ENCODE data around the gene DDX24.

Gene DDX24

DNA sequence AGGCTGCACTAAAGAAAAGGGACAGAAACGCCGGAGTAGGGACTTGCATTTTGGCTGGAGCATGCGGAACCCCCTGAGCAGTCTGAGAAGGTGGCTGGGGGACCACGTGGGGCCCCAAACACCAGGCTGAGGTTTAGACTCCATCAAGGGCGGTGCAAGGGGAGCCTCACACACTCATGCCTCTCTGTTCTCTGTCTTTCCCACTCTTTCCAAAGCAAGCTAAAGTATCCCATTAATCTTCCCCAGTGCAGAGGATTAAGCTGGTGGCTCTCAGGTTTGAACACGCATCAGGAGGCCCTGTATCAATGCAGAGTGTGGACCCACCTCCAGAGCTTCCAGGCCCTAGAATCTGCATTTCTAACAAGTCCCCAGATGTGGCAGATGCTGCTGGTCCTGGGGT lies 70.4 kb downstream of the DDX24 start:
- Histone ChIP-seq H3K36me3 (ENCODE audit: control insufficient read depth, low read length) (no peaks in the 10 kb centered on the region), H3K4me1 (ENCODE audit: control insufficient read depth, low read length) (peaks cover 10% of the 10 kb centered on the region), H3K79me2 (ENCODE audit: control insufficient read depth, low read length) (no peaks in the 10 kb centered on the region), H3K27me3 (ENCODE audit: control insufficient read depth, low read length) (peaks cover 20% of the 10 kb centered on the region), H4K20me1 (ENCODE audit: control insufficient read depth, insufficient read depth, low read depth, low read length) (no peaks in the 10 kb centered on the region), H3K9me2 (replicated peaks; ENCODE audit: control insufficient read depth, low read length) (no peaks in the 10 kb centered on the region), H3F3A (ENCODE audit: control insufficient read depth, insufficient read depth) (no peaks in the 10 kb centered on the region), H3K9me3 (ENCODE audit: control insufficient read depth, insufficient read depth, low read length) (no peaks in the 10 kb centered on the region), H3K27ac (ENCODE audit: low read depth, low read length) (no peak overlapping the region), H3K4me3 (ENCODE audit: low read length) (no peak overlapping the region), H3K4me2 (ENCODE audit: low read length) (no peak overlapping the region)
- TF ChIP-seq, protein P1, sequence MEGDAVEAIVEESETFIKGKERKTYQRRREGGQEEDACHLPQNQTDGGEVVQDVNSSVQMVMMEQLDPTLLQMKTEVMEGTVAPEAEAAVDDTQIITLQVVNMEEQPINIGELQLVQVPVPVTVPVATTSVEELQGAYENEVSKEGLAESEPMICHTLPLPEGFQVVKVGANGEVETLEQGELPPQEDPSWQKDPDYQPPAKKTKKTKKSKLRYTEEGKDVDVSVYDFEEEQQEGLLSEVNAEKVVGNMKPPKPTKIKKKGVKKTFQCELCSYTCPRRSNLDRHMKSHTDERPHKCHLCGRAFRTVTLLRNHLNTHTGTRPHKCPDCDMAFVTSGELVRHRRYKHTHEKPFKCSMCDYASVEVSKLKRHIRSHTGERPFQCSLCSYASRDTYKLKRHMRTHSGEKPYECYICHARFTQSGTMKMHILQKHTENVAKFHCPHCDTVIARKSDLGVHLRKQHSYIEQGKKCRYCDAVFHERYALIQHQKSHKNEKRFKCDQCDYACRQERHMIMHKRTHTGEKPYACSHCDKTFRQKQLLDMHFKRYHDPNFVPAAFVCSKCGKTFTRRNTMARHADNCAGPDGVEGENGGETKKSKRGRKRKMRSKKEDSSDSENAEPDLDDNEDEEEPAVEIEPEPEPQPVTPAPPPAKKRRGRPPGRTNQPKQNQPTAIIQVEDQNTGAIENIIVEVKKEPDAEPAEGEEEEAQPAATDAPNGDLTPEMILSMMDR (IDR thresholded peaks at IDR 0.05; ENCODE audit: low read depth, low read length, poor library complexity, severe bottlenecking) = no peak
- no peak for TF ChIP-seq EZH2phosphoT487 (IDR thresholded peaks at IDR 0.05; ENCODE audit: borderline replicate concordance, low read length)

DNA sequence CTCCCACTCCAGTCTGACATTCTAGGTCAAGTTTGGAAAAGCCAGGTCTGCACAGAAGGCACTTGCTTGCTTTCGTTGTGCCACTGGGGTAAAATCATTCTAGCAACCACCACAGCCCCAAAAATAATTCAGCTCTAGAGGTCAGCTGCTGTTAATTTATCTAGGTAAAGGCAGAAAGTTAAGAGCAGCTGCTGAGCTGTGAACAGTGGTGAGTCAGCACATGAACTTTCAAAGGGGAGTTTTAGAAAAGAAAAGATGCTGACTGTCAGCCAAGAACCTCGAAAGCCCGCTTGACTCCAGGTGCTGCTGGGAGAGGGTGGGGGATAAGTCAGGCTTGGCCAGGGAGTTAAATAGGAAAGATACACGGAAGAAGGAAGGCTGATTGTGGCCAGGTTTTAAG lies 71.2 kb downstream of the DDX24 start:
- Histone ChIP-seq H3K27me3 (ENCODE audit: control insufficient read depth, low read length) (peaks cover 17% of the 10 kb centered on the region), H3K36me3 (ENCODE audit: control insufficient read depth, low read length) (no peaks in the 10 kb centered on the region), H3K4me2 (ENCODE audit: low read length) (no peak overlapping the region), H3F3A (ENCODE audit: control insufficient read depth, insufficient read depth) (no peaks in the 10 kb centered on the region), H3K79me2 (ENCODE audit: control insufficient read depth, low read length) (no peaks in the 10 kb centered on the region), H4K20me1 (ENCODE audit: control insufficient read depth, insufficient read depth, low read depth, low read length) (no peaks in the 10 kb centered on the region), H3K27ac (ENCODE audit: low read depth, low read length) (no peak overlapping the region), H3K4me1 (ENCODE audit: control insufficient read depth, low read length) (peaks cover 10% of the 10 kb centered on the region), H3K9me3 (ENCODE audit: control insufficient read depth, insufficient read depth, low read length) (no peaks in the 10 kb centered on the region), H3K9me2 (replicated peaks; ENCODE audit: control insufficient read depth, low read length) (no peaks in the 10 kb centered on the region), H3K4me3 (ENCODE audit: low read length) (no peak overlapping the region)
- TF ChIP-seq, protein P1 (IDR thresholded peaks at IDR 0.05; ENCODE audit: low read depth, low read length, poor library complexity, severe bottlenecking) = no peak
- TF ChIP-seq EZH2phosphoT487 (IDR thresholded peaks at IDR 0.05; ENCODE audit: borderline replicate concordance, low read length) = no peak

DNA sequence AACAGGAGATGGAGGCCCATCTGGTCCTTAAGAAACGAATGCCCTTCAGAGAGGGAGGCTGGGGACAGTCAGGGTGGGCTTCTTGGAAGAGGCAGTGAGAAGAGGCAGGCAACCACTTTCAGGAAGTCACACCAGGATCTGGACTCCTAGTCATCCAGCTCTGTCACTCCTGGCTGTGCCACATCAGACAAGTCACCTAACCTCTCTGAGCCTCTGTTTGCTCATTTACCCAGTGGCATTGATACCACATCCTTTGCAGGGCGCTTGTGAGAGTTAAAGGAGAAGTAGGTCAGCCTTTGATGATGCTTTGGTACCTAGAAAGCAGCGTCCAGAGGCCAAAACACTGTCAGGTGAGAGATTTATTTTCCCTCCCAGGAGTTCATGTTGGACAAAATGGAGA lies 72.8 kb downstream of the DDX24 start:
- Histone ChIP-seq H4K20me1 (ENCODE audit: control insufficient read depth, insufficient read depth, low read depth, low read length) (no peaks in the 10 kb centered on the region), H3K27ac (ENCODE audit: low read depth, low read length) (no peak overlapping the region), H3F3A (ENCODE audit: control insufficient read depth, insufficient read depth) (no peaks in the 10 kb centered on the region), H3K4me2 (ENCODE audit: low read length) (no peak overlapping the region), H3K79me2 (ENCODE audit: control insufficient read depth, low read length) (no peaks in the 10 kb centered on the region), H3K9me2 (replicated peaks; ENCODE audit: control insufficient read depth, low read length) (no peaks in the 10 kb centered on the region), H3K36me3 (ENCODE audit: control insufficient read depth, low read length) (no peaks in the 10 kb centered on the region), H3K9me3 (ENCODE audit: control insufficient read depth, insufficient read depth, low read length) (no peaks in the 10 kb centered on the region), H3K4me3 (ENCODE audit: low read length) (no peak overlapping the region), H3K27me3 (ENCODE audit: control insufficient read depth, low read length) (peaks cover 14% of the 10 kb centered on the region), H3K4me1 (ENCODE audit: control insufficient read depth, low read length) (peaks cover 10% of the 10 kb centered on the region)
- no peak for TF ChIP-seq EZH2phosphoT487 (IDR thresholded peaks at IDR 0.05; ENCODE audit: borderline replicate concordance, low read length)
- TF ChIP-seq, protein P1 (IDR thresholded peaks at IDR 0.05; ENCODE audit: low read depth, low read length, poor library complexity, severe bottlenecking) = no peak

All from DOHH2 (cell line).